WTC11 (cell line): ENCODE results near the gene LNX1. TPM values are rescaled to one million over a fixed set of nuclear protein-coding genes. Genes with fewer than 3 reads are reported as not detected.

Experiments
- ATAC-seq: fragments of 200-7000 bp; cut with Tn5 transposase; 2 replicates; pipeline ENCODE4 v1.10.0; 2021; ENCODE audit warnings: mild to moderate bottlenecking, moderate library complexity
- CTCF ChIA-PET: fragments of 300-600 bp; sonication (Branson Sonifier 250); formaldehyde crosslinking; loops from one replicate; lab custom pipeline; 2021; ENCODE audit warnings: antibody characterized with exemption; lab: Charles Lee
- POLR2A ChIA-PET: fragments of 350-600 bp; sonication (Branson Sonifier 250); formaldehyde crosslinking; loops from one replicate; lab custom pipeline; 2021; ENCODE audit warnings: antibody characterized with exemption; lab: Charles Lee
- DNase-seq: peaks from one replicate; pipeline ENCODE4 v3.0.0; 2021; ENCODE audit warnings: low spot score
- H3K27ac Mint-ChIP-seq: 2 replicates; pipeline ENCODE4 v1.8.0; 2021; ENCODE audit warnings: mixed read lengths
- H3K27me3 Mint-ChIP-seq: 2 replicates; pipeline ENCODE4 v1.8.0; 2021; ENCODE audit warnings: low read depth, mild to moderate bottlenecking, moderate library complexity, mixed read lengths
- H3K36me3 Mint-ChIP-seq: 2 replicates; pipeline ENCODE4 v1.8.0; 2021; ENCODE audit warnings: mixed read lengths
- H3K4me1 Mint-ChIP-seq: 2 replicates; pipeline ENCODE4 v1.8.0; 2022; ENCODE audit warnings: mixed read lengths
- H3K4me3 Mint-ChIP-seq: 2 replicates; pipeline ENCODE4 v1.8.0; 2021; ENCODE audit warnings: mild to moderate bottlenecking, moderate library complexity, mixed read lengths
- H3K9me3 Mint-ChIP-seq: 2 replicates; pipeline ENCODE4 v1.8.0; 2021; ENCODE audit warnings: mixed read lengths
- ARID4B ChIP-seq: sonication (generic); formaldehyde crosslinking; IDR thresholded peaks from 2 replicates; pipeline ENCODE4 v1.8.0; 2023; ENCODE audit warnings: missing genetic modification reagents, mild to moderate bottlenecking, borderline replicate concordance
- CDX4 ChIP-seq: fragments of 250-450 bp; sonication (Bioruptor Pico); IDR thresholded peaks from 2 replicates; pipeline ENCODE4 v1.9.0; 2021; ENCODE audit warnings: moderate library complexity, mild to moderate bottlenecking, inconsistent platforms, borderline replicate concordance
- CREB1 ChIP-seq: sonication (generic); formaldehyde crosslinking; IDR thresholded peaks from 2 replicates; pipeline ENCODE4 v1.8.0; 2023; ENCODE audit warnings: mild to moderate bottlenecking, missing genetic modification reagents
- FOXP1 ChIP-seq: sonication (generic); formaldehyde crosslinking; IDR thresholded peaks from 2 replicates; pipeline ENCODE4 v1.8.0; 2022; ENCODE audit warnings: missing genetic modification reagents, mild to moderate bottlenecking, moderate library complexity, borderline replicate concordance
- GABPB1 ChIP-seq: sonication (generic); formaldehyde crosslinking; IDR thresholded peaks from 2 replicates; pipeline ENCODE4 v1.8.1; 2023; ENCODE audit warnings: mild to moderate bottlenecking, missing genetic modification reagents
- HMGA2 ChIP-seq: fragments of 250-450 bp; sonication (Bioruptor Pico); IDR thresholded peaks from 2 replicates; pipeline ENCODE4 v1.4.0; 2021; ENCODE audit warnings: mild to moderate bottlenecking, moderate library complexity
- IRF2 ChIP-seq: sonication (generic); formaldehyde crosslinking; IDR thresholded peaks from 2 replicates; pipeline ENCODE4 v1.8.0; 2022; ENCODE audit warnings: low read depth, missing genetic modification reagents, borderline replicate concordance
- MYBL2 ChIP-seq: sonication (generic); formaldehyde crosslinking; IDR thresholded peaks from 2 replicates; pipeline ENCODE4 v1.8.1; 2023; ENCODE audit warnings: mild to moderate bottlenecking, moderate library complexity, missing genetic modification reagents
- NFYB ChIP-seq: sonication (generic); formaldehyde crosslinking; conservative IDR thresholded peaks from 2 replicates; pipeline ENCODE4 v1.8.0; 2022; ENCODE audit warnings: low read depth, missing genetic modification reagents
- NR2C2 ChIP-seq: sonication (generic); formaldehyde crosslinking; IDR thresholded peaks from 2 replicates; pipeline ENCODE4 v1.8.0; 2022; ENCODE audit warnings: mild to moderate bottlenecking, missing genetic modification reagents
- SOX15 ChIP-seq: fragments of 250-450 bp; sonication (Bioruptor Pico); IDR thresholded peaks from 2 replicates; pipeline ENCODE4 v1.9.0; 2021; ENCODE audit warnings: mild to moderate bottlenecking
- SP1 ChIP-seq: sonication (generic); formaldehyde crosslinking; conservative IDR thresholded peaks from 2 replicates; pipeline ENCODE4 v1.8.1; 2022; ENCODE audit warnings: missing genetic modification reagents
- USF1 ChIP-seq: sonication (generic); formaldehyde crosslinking; IDR thresholded peaks from 2 replicates; pipeline ENCODE4 v1.8.0; 2022; ENCODE audit warnings: mild to moderate bottlenecking, missing genetic modification reagents
- ZBTB43 ChIP-seq: sonication (generic); formaldehyde crosslinking; IDR thresholded peaks from 2 replicates; pipeline ENCODE4 v1.8.1; 2023; ENCODE audit warnings: mild to moderate bottlenecking, missing genetic modification reagents
- ZNF232 ChIP-seq: sonication (generic); formaldehyde crosslinking; IDR thresholded peaks from 2 replicates; pipeline ENCODE4 v1.8.0; 2022; ENCODE audit warnings: mild to moderate bottlenecking, missing genetic modification reagents
- ZNF317 ChIP-seq: sonication (generic); formaldehyde crosslinking; IDR thresholded peaks from 2 replicates; pipeline ENCODE4 v1.8.1; 2023; ENCODE audit warnings: low read depth, mild to moderate bottlenecking, moderate library complexity, missing genetic modification reagents, borderline replicate concordance
- total RNA-seq: library from RNA; stranded (reverse); gene quantifications from 3 replicates; pipeline ENCODE4 v1.2.3, GENCODE V29; 2021
- TF ChIP-seq, protein P1 (sequence below): fragments of 250-450 bp; sonication (Bioruptor Pico); IDR thresholded peaks from 2 replicates; pipeline ENCODE4 v1.9.0; 2021; ENCODE audit warnings: mild to moderate bottlenecking

LNX1 gene
- total RNA-seq, 1 experiment from 2014 or later, result 5.9 TPM

DNA sequence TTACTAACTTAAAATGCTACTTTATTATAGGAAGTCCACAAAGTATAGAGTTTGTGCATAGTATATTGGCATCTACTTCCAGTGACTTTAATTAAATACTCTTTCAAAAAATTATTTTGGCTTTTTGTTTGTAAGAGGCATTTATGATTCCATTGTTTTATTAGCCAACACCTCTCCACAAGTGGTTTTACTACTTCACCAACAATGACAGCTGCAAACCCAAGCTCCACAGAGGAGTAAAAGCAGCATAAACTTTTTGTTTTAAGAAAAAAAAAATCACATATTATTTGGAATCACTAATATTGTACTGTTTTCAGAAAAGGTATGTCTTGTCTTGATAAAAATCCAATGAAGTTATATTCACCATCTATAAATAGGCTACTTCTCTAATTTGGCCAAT is 125.4 kb downstream of the LNX1 start (continued):
- TF ChIP-seq ARID4B (no peak), NFYB (CRISPR knock-in tag) (no peak), HMGA2 (no peak), ZNF317 (no peak), ZNF232 (CRISPR knock-in tag) (no peak), CREB1 (no peak)

GRCh38 chr4:53465281-53465680 is 126.0 kb downstream of the LNX1 start:
- peaks cover 59% of the 10 kb centered on the region for H3K36me3 Mint-ChIP-seq
- no peak overlapping the region for H3K27ac Mint-ChIP-seq
- TF ChIP-seq USF1 (CRISPR knock-in tag), result no peak
- ChIA-PET POLR2A (no interaction called here), CTCF (no interaction called here)
- no peaks in the 10 kb centered on the region; the same call in 1 of the 2 replicates for H3K27me3 Mint-ChIP-seq
- DNase-seq, result no peak
- no peak for ATAC-seq
- no peaks in the 10 kb centered on the region for H3K4me1 Mint-ChIP-seq
- H3K9me3 Mint-ChIP-seq, result peaks cover 36% of the 10 kb centered on the region
- no peak overlapping the region for H3K4me3 Mint-ChIP-seq

- peaks cover 27% of the 10 kb centered on the region for H3K9me3 Mint-ChIP-seq
- no peak overlapping the region for H3K4me3 Mint-ChIP-seq
- no peak for DNase-seq
- H3K4me1 Mint-ChIP-seq, result no peaks in the 10 kb centered on the region
- no peaks in the 10 kb centered on the region; the same call in 1 of the 2 replicates for H3K27me3 Mint-ChIP-seq
- ATAC-seq, result no peak
- H3K36me3 Mint-ChIP-seq, result peaks cover 67% of the 10 kb centered on the region
- no peak overlapping the region for H3K27ac Mint-ChIP-seq
- ChIA-PET POLR2A (no interaction called here), CTCF (no interaction called here)
- TF ChIP-seq, protein P1, sequence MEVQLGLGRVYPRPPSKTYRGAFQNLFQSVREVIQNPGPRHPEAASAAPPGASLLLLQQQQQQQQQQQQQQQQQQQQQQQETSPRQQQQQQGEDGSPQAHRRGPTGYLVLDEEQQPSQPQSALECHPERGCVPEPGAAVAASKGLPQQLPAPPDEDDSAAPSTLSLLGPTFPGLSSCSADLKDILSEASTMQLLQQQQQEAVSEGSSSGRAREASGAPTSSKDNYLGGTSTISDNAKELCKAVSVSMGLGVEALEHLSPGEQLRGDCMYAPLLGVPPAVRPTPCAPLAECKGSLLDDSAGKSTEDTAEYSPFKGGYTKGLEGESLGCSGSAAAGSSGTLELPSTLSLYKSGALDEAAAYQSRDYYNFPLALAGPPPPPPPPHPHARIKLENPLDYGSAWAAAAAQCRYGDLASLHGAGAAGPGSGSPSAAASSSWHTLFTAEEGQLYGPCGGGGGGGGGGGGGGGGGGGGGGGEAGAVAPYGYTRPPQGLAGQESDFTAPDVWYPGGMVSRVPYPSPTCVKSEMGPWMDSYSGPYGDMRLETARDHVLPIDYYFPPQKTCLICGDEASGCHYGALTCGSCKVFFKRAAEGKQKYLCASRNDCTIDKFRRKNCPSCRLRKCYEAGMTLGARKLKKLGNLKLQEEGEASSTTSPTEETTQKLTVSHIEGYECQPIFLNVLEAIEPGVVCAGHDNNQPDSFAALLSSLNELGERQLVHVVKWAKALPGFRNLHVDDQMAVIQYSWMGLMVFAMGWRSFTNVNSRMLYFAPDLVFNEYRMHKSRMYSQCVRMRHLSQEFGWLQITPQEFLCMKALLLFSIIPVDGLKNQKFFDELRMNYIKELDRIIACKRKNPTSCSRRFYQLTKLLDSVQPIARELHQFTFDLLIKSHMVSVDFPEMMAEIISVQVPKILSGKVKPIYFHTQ (CRISPR knock-in tag), result no peak
- TF ChIP-seq IRF2 (CRISPR knock-in tag), result no peak
- TF ChIP-seq SP1 (CRISPR knock-in tag), result no peak
- no peak for TF ChIP-seq NR2C2 (CRISPR knock-in tag)
- TF ChIP-seq FOXP1 (CRISPR knock-in tag), result no peak
- TF ChIP-seq USF1 (CRISPR knock-in tag), result no peak
- TF ChIP-seq SOX15 (CRISPR knock-in tag), result no peak
- no peak for TF ChIP-seq MYBL2 (CRISPR knock-in tag)
- TF ChIP-seq ZBTB43 (CRISPR knock-in tag), result no peak
- TF ChIP-seq ARID4B, result no peak
- TF ChIP-seq CDX4 (CRISPR knock-in tag), result no peak
- TF ChIP-seq CREB1, result no peak
- no peak for TF ChIP-seq GABPB1 (CRISPR knock-in tag)
Observed at GRCh38 chr4:53463340-53463739, 127.9 kb downstream of the LNX1 start.
